ENCODE results near the gene MARK3. TPM values are rescaled to one million over a fixed set of nuclear protein-coding genes. Genes with fewer than 3 reads are reported as not detected.

MARK3 gene
- total and polyA plus RNA-seq, 10 of the 15 experiments (the other 5 are each of a cell fraction or from before 2014, with no cell fraction given) = 10.7 to 75.1 (median 41.4) TPM

- Histone ChIP-seq H3K79me2 (ENCODE audit: control insufficient read depth, insufficient read depth, low read length) (no peaks in the 10 kb centered on the region), H3K36me3 (ENCODE audit: control insufficient read depth in 2 of 2, insufficient read depth in 2 of 2, low read length in 1 of 2) (peaks cover 19 to 38% of the 10 kb centered on the region in 2 experiments), H3K27ac (ENCODE audit: control insufficient read depth, insufficient read depth) (no peak overlapping the region), H3K9me3 (replicated peaks; ENCODE audit: control insufficient read depth, insufficient read depth, low read length) (no peaks in the 10 kb centered on the region), H3K27me3 (replicated peaks in 1 of 2; ENCODE audit: control insufficient read depth in 2 of 2, insufficient read depth in 2 of 2, low read length in 1 of 2) (no peaks in the 10 kb centered on the region), H3K4me1 (ENCODE audit: control insufficient read depth, insufficient read depth, low read length) (no peaks in the 10 kb centered on the region), H3K4me2 (ENCODE audit: control insufficient read depth, insufficient read depth) (no peak overlapping the region), H3K9ac (ENCODE audit: control insufficient read depth, insufficient read depth, low read length) (no peak overlapping the region), H2AFZ (ENCODE audit: control insufficient read depth, low read depth, low read length) (no peak overlapping the region), H3K4me3 (no peak overlapping the region), H4K20me1 (ENCODE audit: control insufficient read depth, insufficient read depth) (no peaks in the 10 kb centered on the region)
- WGBS (ENCODE audit: insufficient coverage, insufficient replicate concordance, low lambda C conversion rate, missing lambda C conversion rate) = 56% methylated on average over 10 of the region's 10 CpGs
- ChIA-PET POLR2A (no interaction called here), CTCF (interaction anchor here (0.5 to 2.2 kb wide), 13 partner anchors 9 to 118 kb away, joined by 3 to 7 read pairs (median 3); no protein-coding TSS in a partner anchor), SMC1A (ENCODE audit: uncharacterized antibody, unreplicated experiment) (interaction anchor here (0.8 to 1.4 kb wide), 4 partner anchors 17 to 316 kb away, joined by 3 to 4 read pairs (median 3); no protein-coding TSS in a partner anchor), RAD21 (ENCODE audit: unreplicated experiment) (interaction anchor here (0.6 kb wide), 1 partner anchor 46 kb away, joined by 3 read pairs; no protein-coding TSS in a partner anchor)
- DNase-seq (ENCODE audit: low read depth, low spot score) = no peak
- no TSS peak for BruUV-seq (replicated peaks)
- intact Hi-C loops (cut with micrococcal nuclease; ENCODE audit: unreplicated experiment) = loop anchor here (1.0 kb wide), 1 partner anchor 47 kb away; no protein-coding TSS in a partner anchor
- ATAC-seq = peak; percentile 59
- TF ChIP-seq POLR2A (IDR thresholded peaks at IDR 0.05; ENCODE audit: low read depth, low read length) = no peak
- no peak for TF ChIP-seq RAD21 (IDR thresholded peaks at IDR 0.05; ENCODE audit: insufficient read depth, low read depth, low read length)
- TF ChIP-seq HDGF (IDR thresholded peaks at IDR 0.05) = no peak
- no peak for TF ChIP-seq EP300 (IDR thresholded peaks at IDR 0.05; ENCODE audit: borderline replicate concordance in 1 of 2, control insufficient read depth in 1 of 2, low read depth in 2 of 2, low read length in 2 of 2)
- in situ Hi-C loops (cut with MboI) = no loop called here
- no peak for FAIRE-seq
These were observed 114.5 kb downstream of the MARK3 start for GRCh38 chr14:103499709-103500108.

DNA sequence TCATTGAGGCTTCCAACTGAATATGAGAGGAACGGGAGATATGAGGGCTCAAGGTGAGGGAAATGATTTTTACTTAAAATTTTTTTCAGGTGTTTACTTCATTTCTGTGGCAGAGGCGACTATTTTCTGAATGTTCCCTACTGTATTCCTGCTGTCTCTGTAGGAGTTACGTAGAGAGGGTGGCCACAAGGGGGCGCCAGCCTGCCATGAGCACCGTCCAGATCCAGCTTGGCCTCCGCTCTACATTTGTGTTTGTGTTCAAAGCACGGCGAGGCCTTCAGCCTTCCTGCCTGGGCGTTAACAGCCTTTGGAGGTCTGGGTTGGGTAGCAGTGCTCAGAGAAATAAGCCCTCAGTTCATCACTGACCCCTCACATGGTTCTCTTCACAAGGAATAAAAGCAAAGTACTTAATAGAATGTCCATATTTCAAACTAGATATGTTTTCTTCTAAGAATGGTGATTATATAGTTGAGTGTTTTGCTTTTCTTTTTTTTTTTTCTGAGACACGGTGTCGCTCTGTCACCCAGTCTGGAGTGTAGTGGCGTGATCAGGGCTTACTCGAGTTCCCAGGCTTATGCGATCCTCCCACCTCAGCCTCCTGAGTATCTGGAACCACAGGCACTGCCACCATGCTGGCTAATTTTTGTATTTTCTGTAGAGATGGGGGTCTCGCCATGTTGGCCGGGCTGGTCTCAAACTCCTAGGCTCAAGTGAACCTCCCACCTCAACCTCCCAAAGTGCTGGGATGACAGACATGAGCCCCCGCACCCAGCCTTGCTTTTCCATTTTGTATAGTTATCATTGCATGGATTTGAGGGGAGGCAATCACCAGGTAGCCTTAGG is 115.2 kb downstream of the MARK3 start:
- Histone ChIP-seq H3K27ac (ENCODE audit: control insufficient read depth, insufficient read depth) (no peak overlapping the region), H3K27me3 (replicated peaks in 1 of 2; ENCODE audit: control insufficient read depth in 2 of 2, insufficient read depth in 2 of 2, low read length in 1 of 2) (no peaks in the 10 kb centered on the region), H2AFZ (ENCODE audit: control insufficient read depth, low read depth, low read length) (peak overlapping the region; percentile 38; the same call in 1 of the 2 replicates), H3K4me3 (no peak overlapping the region), H3K4me2 (ENCODE audit: control insufficient read depth, insufficient read depth) (no peak overlapping the region), H4K20me1 (ENCODE audit: control insufficient read depth, insufficient read depth) (no peaks in the 10 kb centered on the region), H3K4me1 (ENCODE audit: control insufficient read depth, insufficient read depth, low read length) (no peaks in the 10 kb centered on the region), H3K9me3 (replicated peaks; ENCODE audit: control insufficient read depth, insufficient read depth, low read length) (no peaks in the 10 kb centered on the region), H3K9ac (ENCODE audit: control insufficient read depth, insufficient read depth, low read length) (no peak overlapping the region), H3K79me2 (ENCODE audit: control insufficient read depth, insufficient read depth, low read length) (no peaks in the 10 kb centered on the region), H3K36me3 (ENCODE audit: control insufficient read depth in 2 of 2, insufficient read depth in 2 of 2, low read length in 1 of 2) (peaks cover 23 to 34% of the 10 kb centered on the region in 2 experiments)
- in situ Hi-C loops (cut with MboI) = no loop called here
- DNase-seq (ENCODE audit: low read depth, low spot score) = no peak
- WGBS (ENCODE audit: insufficient coverage, insufficient replicate concordance, low lambda C conversion rate, missing lambda C conversion rate) = 43% methylated on average over 16 of the region's 17 CpGs
- ATAC-seq = peak; percentile 99
- ChIA-PET POLR2A (interaction anchor here (0.5 kb wide), 1 partner anchor 378 kb away, joined by 4 read pairs; no protein-coding TSS in a partner anchor), RAD21 (ENCODE audit: unreplicated experiment) (interaction anchor here (0.6 to 1.4 kb wide), 3 partner anchors 45 to 47 kb away, joined by 3 to 4 read pairs (median 4); no protein-coding TSS in a partner anchor), CTCF (interaction anchor here (0.6 to 2.2 kb wide), 11 partner anchors 8 to 84 kb away, joined by 3 to 7 read pairs (median 4); no protein-coding TSS in a partner anchor), SMC1A (ENCODE audit: uncharacterized antibody, unreplicated experiment) (interaction anchor here (1.0 to 1.4 kb wide), 4 partner anchors 18 to 106 kb away, joined by 3 to 4 read pairs (median 3); no protein-coding TSS in a partner anchor)
- intact Hi-C loops (cut with micrococcal nuclease; ENCODE audit: unreplicated experiment) = loop anchor here (1.0 kb wide), 1 partner anchor 46 kb away; no protein-coding TSS in a partner anchor
- FAIRE-seq = peak; percentile 57
- no TSS peak for BruUV-seq (replicated peaks)
- TF ChIP-seq CTCF (IDR thresholded peaks at IDR 0.05 in 2 of 3, conservative IDR thresholded peaks at IDR 0.05 in 1 of 3; ENCODE audit: control insufficient read depth in 2 of 3, extremely low read depth in 1 of 3, insufficient read depth in 1 of 3, low read depth in 3 of 3, low read length in 3 of 3) (peak; percentile 81 to 94 (median 88)), POLR2A (IDR thresholded peaks at IDR 0.05; ENCODE audit: low read depth, low read length) (no peak), YY1 (IDR thresholded peaks at IDR 0.05; ENCODE audit: low read depth, low read length) (0 out of 2 replicates have a peak, but pooled peaks have one; percentile 42), RAD21 (IDR thresholded peaks at IDR 0.05; ENCODE audit: insufficient read depth, low read depth, low read length) (peak; percentile 42; the same call in 1 of the 2 replicates), SMC3 (IDR thresholded peaks at IDR 0.05; ENCODE audit: borderline replicate concordance, low read length) (peak; percentile 57; the same call in 1 of the 2 replicates)
- TF ChIP-seq, protein P1, sequence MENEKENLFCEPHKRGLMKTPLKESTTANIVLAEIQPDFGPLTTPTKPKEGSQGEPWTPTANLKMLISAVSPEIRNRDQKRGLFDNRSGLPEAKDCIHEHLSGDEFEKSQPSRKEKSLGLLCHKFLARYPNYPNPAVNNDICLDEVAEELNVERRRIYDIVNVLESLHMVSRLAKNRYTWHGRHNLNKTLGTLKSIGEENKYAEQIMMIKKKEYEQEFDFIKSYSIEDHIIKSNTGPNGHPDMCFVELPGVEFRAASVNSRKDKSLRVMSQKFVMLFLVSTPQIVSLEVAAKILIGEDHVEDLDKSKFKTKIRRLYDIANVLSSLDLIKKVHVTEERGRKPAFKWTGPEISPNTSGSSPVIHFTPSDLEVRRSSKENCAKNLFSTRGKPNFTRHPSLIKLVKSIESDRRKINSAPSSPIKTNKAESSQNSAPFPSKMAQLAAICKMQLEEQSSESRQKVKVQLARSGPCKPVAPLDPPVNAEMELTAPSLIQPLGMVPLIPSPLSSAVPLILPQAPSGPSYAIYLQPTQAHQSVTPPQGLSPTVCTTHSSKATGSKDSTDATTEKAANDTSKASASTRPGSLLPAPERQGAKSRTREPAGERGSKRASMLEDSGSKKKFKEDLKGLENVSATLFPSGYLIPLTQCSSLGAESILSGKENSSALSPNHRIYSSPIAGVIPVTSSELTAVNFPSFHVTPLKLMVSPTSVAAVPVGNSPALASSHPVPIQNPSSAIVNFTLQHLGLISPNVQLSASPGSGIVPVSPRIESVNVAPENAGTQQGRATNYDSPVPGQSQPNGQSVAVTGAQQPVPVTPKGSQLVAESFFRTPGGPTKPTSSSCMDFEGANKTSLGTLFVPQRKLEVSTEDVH (IDR thresholded peaks at IDR 0.05; ENCODE audit: low read depth, partially characterized antibody) = no peak

Measured in GM12878 (cell line).